HFFc6 (cell line): ENCODE measurements around the gene MARCHF10. TPM values are rescaled to one million over a fixed set of nuclear protein-coding genes. Genes with fewer than 3 reads are reported as not detected.
A peak's percentile ranks its signal among the peaks of the same experiment; 100 is the strongest.

Experiments used
- DNase-seq: peaks from one replicate; pipeline ENCODE4 v3.0.0-alpha.2; 2018
- H3K27ac Mint-ChIP-seq: 2 replicates; pipeline ENCODE4 v1.8.0; 2020; ENCODE audit warnings: mild to moderate bottlenecking, mixed read lengths
- H3K27me3 Mint-ChIP-seq: 2 replicates; pipeline ENCODE4 v1.8.0; 2021; ENCODE audit warnings: mild to moderate bottlenecking, moderate library complexity, mixed read lengths; ENCODE audit not compliant: insufficient read depth
- H3K36me3 Mint-ChIP-seq: 2 replicates; pipeline ENCODE4 v1.8.0; 2021; ENCODE audit warnings: low read depth, mixed read lengths
- H3K4me1 Mint-ChIP-seq: 2 replicates; pipeline ENCODE4 v1.8.0; 2020; ENCODE audit warnings: low read depth, mixed read lengths
- H3K4me3 Mint-ChIP-seq: 2 replicates; pipeline ENCODE4 v1.8.0; 2020; ENCODE audit warnings: mild to moderate bottlenecking, moderate library complexity, mixed read lengths
- H3K9me3 Mint-ChIP-seq: 2 replicates; pipeline ENCODE4 v1.8.0; 2020; ENCODE audit warnings: mild to moderate bottlenecking, mixed read lengths
- total RNA-seq, 6 experiments: library from RNA; stranded (reverse); fragmentation: NEBNext Ultra II Directional; extraction: Animal tissue kit (Norgen Biotek cat#: 25700); gene quantifications; 2 replicates in 1 of 6; 3 replicates in 5 of 6; pipeline ENCODE4 v1.2.3, GENCODE V29; 2021
- TF ChIP-seq, protein P1 (sequence below): fragments of 200-600 bp; sonication (generic); IDR thresholded peaks from 2 replicates; pipeline ENCODE4 v1.5.0; 2021; ENCODE audit warnings: antibody characterized with exemption, mild to moderate bottlenecking

MARCHF10 gene
- total RNA-seq, 6 experiments from 2014 or later, result 0.46 to 1.5 (median 0.89) TPM

DNA sequence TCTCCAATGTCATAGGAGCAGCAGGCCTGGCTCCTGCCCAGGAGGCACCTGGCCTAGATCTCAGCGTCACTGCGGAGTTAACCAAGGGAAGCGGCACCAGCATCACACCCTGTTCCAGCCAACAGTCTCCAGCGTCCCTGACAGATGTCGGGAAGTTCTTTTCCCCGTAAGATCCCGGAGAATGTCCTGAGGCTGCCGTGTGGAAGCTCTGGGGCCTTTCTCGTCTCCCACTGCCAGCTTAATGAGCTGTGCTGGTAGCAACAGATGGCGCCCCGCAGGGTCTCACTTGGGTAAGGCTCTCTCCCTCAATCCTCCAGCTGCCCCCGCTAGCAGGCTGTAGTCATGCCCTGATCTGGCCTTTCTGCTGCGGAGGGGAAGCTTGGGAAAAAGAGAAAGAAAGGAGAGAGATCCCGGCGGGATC is 57.5 kb downstream of the MARCHF10 start:
- H3K4me1 Mint-ChIP-seq, result peaks cover 23% of the 10 kb centered on the region
- H3K27me3 Mint-ChIP-seq, result peaks cover 3% of the 10 kb centered on the region; the same call in 1 of the 2 replicates
- DNase-seq, result no peak
- no peaks in the 10 kb centered on the region for H3K9me3 Mint-ChIP-seq
- H3K36me3 Mint-ChIP-seq, result no peaks in the 10 kb centered on the region
- no peak overlapping the region for H3K27ac Mint-ChIP-seq
- H3K4me3 Mint-ChIP-seq, result peak overlapping the region; percentile 28; the same call in 1 of the 2 replicates
- TF ChIP-seq, protein P1, sequence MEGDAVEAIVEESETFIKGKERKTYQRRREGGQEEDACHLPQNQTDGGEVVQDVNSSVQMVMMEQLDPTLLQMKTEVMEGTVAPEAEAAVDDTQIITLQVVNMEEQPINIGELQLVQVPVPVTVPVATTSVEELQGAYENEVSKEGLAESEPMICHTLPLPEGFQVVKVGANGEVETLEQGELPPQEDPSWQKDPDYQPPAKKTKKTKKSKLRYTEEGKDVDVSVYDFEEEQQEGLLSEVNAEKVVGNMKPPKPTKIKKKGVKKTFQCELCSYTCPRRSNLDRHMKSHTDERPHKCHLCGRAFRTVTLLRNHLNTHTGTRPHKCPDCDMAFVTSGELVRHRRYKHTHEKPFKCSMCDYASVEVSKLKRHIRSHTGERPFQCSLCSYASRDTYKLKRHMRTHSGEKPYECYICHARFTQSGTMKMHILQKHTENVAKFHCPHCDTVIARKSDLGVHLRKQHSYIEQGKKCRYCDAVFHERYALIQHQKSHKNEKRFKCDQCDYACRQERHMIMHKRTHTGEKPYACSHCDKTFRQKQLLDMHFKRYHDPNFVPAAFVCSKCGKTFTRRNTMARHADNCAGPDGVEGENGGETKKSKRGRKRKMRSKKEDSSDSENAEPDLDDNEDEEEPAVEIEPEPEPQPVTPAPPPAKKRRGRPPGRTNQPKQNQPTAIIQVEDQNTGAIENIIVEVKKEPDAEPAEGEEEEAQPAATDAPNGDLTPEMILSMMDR, result no peak

- no peaks in the 10 kb centered on the region for H3K9me3 Mint-ChIP-seq
- DNase-seq, result no peak
- peaks cover 23% of the 10 kb centered on the region for H3K4me1 Mint-ChIP-seq
- H3K27me3 Mint-ChIP-seq, result peaks cover 3% of the 10 kb centered on the region; the same call in 1 of the 2 replicates
- H3K4me3 Mint-ChIP-seq, result no peak overlapping the region
- no peaks in the 10 kb centered on the region for H3K36me3 Mint-ChIP-seq
- no peak overlapping the region for H3K27ac Mint-ChIP-seq
- TF ChIP-seq, protein P1, result no peak
Measured at GRCh38 chr17:62749926-62750325, 58.2 kb downstream of the MARCHF10 start.

- peaks cover 3% of the 10 kb centered on the region; the same call in 1 of the 2 replicates for H3K27me3 Mint-ChIP-seq
- H3K36me3 Mint-ChIP-seq, result no peaks in the 10 kb centered on the region
- no peaks in the 10 kb centered on the region for H3K9me3 Mint-ChIP-seq
- H3K4me1 Mint-ChIP-seq, result peaks cover 11% of the 10 kb centered on the region
- TF ChIP-seq, protein P1, result no peak
- H3K4me3 Mint-ChIP-seq, result no peak overlapping the region
- no peak for DNase-seq
- H3K27ac Mint-ChIP-seq, result no peak overlapping the region
Measured at GRCh38 chr17:62746941-62747340, 61.2 kb downstream of the MARCHF10 start.

- peaks cover 3% of the 10 kb centered on the region; the same call in 1 of the 2 replicates for H3K27me3 Mint-ChIP-seq
- H3K4me3 Mint-ChIP-seq, result no peak overlapping the region
- H3K27ac Mint-ChIP-seq, result no peak overlapping the region
- H3K36me3 Mint-ChIP-seq, result no peaks in the 10 kb centered on the region
- H3K9me3 Mint-ChIP-seq, result no peaks in the 10 kb centered on the region
- H3K4me1 Mint-ChIP-seq, result peaks cover 6% of the 10 kb centered on the region; the same call in 1 of the 2 replicates
- no peak for DNase-seq
- TF ChIP-seq, protein P1, result no peak
Measured at GRCh38 chr17:62745806-62746205, 62.3 kb downstream of the MARCHF10 start.

- Mint-ChIP-seq H3K36me3 (no peaks in the 10 kb centered on the region), H3K27ac (no peak overlapping the region), H3K9me3 (no peaks in the 10 kb centered on the region), H3K4me3 (no peak overlapping the region), H3K4me1 (peaks cover 6% of the 10 kb centered on the region; the same call in 1 of the 2 replicates), H3K27me3 (peaks cover 3% of the 10 kb centered on the region; the same call in 1 of the 2 replicates)
- TF ChIP-seq, protein P1, result no peak
- DNase-seq, result no peak
Measured at GRCh38 chr17:62744259-62744658, 63.9 kb downstream of the MARCHF10 start.
